Hematopoietic multipotent progenitor cell treated with erythropoietin and hydrocortisone succinate and interleukin-3 and kit ligand, for 4 days (in vitro differentiated cells): ENCODE results near the gene DNAH10.

ENCODE experiments used
- DNase-seq: peaks from one replicate; pipeline ENCODE4 v3.0.0-alpha.2; 2015

The DNAH10 gene

GRCh38 chr12:123976227-123976826 is 214.2 kb downstream of the DNAH10 start:
- no peak for DNase-seq

GRCh38 chr12:123979566-123979965 is 217.5 kb downstream of the DNAH10 start:
- no peak for DNase-seq

- DNase-seq = no peak
Observed at GRCh38 chr12:123982269-123982668, 220.2 kb downstream of the DNAH10 start.

DNA sequence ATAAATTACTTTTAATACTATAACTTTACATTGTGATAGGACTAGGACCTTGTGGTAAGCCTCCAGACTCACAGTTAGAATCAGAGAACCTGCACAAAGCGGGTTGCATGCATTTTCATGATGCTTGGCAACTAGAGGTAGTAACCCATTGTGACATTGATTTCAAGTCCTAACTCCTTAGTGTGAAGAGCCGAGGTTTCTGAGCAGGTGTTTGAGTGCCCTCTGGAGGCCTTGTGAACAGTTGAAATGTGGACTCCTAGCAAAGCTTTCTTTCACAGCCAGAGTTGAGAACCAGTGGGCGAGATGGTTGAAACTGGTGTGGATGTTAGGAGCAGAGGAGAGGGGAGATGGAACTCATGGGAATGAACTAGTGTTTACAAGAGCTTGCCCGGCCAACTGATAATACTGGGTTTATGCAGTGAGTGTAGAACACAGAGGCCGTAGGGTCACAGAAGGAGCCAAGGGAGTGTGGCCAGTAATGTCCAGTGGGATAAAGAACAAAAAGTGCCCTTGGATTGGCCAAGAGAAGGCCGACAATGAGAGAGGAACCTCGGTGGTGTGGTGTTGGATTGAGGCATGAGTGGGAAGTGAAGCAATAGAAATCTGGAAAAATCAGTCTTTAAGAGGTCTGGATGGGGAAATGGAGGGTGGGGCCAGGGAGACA is 221.9 kb downstream of the DNAH10 start:
- DNase-seq = peak; percentile 87

- DNase-seq = no peak
Observed at GRCh38 chr12:123984903-123985302, 222.8 kb downstream of the DNAH10 start.
